ENCODE measurements around the gene POC5.
A peak's percentile ranks its signal among the peaks of the same experiment; 100 is the strongest.
"Not testable (repeated sequence)": the region's sequence is repeated elsewhere in the genome, so short reads cannot be mapped to it uniquely, and the experiment has no call there.

The POC5 gene, protein sequence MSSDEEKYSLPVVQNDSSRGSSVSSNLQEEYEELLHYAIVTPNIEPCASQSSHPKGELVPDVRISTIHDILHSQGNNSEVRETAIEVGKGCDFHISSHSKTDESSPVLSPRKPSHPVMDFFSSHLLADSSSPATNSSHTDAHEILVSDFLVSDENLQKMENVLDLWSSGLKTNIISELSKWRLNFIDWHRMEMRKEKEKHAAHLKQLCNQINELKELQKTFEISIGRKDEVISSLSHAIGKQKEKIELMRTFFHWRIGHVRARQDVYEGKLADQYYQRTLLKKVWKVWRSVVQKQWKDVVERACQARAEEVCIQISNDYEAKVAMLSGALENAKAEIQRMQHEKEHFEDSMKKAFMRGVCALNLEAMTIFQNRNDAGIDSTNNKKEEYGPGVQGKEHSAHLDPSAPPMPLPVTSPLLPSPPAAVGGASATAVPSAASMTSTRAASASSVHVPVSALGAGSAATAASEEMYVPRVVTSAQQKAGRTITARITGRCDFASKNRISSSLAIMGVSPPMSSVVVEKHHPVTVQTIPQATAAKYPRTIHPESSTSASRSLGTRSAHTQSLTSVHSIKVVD

DNA sequence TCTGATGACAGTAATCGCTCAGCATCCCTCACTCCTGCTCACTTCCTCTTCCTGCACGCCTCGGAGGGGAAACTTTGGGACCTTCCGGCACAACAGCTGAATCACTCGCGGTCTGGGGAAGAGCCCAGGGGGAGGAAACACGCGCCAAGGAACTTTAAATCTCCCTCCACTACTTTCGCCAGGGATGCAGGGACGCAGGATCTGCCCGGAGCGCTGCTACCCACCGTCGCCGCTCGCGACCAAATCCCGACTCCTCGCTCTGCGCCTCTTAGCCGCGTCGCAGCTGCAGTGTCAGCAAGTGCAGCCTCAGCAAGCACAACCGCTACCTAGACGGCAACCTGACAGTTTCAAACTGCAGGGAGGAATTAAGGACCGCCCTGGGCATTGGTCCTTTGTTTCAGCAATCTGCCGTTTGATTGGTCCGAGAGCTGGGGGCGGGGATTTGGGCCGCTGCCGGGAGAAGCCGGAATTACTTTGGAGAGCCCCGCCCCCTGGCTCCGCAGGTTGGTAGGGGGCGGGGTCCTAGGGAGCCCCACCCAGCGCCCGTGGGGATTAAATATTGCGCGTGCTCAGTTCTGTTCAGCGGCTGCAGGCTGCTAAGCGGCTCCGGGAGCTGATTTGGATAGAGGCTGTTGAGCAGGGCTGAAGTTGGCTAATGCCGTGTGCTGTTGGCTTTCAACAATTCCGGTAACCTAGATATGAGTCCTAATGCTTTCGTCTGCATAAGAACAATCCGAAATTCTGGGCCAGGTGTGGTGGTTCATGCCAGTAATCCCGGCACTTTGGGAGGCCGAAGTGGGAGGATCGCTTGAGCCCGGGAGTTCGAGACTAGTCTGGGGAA lies at the start of gene POC5:
POC5 (minus strand) TSS at position 356 of the 841 bp plus-strand sequence. CDS start 4,500 bp downstream, outside the sequence.
- peak; percentile 31 to 97 (median 92) for DNase-seq

DNA sequence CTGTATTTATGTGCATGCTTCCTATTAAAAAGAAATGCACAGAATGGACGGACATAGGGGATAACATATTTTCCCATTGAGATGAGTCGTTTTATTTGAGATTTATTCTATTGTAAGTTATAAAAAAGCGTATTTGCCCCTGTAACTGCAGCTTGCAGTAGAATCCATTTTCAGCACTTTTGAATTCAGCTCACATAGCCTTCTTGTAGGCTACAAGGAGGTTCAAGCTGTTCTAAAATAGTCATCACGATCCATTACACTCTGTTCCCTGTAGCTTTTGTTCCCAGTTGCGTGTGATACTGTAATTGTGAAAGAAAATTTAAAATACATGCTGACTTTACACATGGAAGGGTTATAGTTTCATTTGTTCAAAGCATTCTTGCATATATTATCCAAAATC lies 40.9 kb upstream of the POC5 start:
- DNase-seq: no peak

DNA sequence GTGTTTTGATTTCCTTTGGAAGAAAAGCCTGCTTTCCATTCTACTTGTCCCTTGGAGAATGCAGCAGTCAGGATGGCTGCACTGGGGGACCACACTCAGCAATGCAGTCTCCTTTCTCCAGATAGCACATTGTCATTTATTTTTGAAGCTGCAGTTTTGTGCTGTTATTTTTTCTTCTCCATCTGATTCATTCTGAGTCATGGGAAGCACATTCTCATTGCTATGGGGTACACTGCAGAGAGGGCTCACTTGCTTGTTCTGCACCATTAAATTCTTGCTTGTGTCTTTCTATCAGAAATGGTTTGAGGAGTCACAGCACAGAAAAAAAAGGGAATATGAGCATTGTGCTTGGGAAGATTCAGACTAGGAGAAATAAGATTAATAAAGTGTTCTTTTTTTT lies 39.7 kb upstream of the POC5 start:
- DNase-seq: no peak

DNA sequence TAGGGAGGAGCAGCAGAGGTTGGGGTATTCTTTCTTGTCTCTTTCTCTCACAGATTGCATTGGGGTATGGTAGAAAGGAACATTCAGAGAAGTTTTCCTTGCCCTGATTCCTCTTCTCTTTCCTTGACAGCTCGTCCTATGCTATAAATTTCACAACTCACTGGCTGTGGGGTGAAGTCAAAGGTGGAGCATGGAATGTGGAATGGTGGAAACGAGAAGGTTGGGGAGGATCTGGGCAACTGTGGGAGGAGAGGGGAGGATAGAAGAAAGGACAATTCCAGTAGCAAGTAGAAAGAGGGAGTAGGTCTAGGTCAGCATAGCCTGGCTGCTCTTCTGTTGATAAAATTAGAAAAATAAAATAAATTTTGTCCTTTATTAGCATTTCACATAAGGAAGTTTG lies 39.0 kb upstream of the POC5 start:
- no peak for DNase-seq

DNA sequence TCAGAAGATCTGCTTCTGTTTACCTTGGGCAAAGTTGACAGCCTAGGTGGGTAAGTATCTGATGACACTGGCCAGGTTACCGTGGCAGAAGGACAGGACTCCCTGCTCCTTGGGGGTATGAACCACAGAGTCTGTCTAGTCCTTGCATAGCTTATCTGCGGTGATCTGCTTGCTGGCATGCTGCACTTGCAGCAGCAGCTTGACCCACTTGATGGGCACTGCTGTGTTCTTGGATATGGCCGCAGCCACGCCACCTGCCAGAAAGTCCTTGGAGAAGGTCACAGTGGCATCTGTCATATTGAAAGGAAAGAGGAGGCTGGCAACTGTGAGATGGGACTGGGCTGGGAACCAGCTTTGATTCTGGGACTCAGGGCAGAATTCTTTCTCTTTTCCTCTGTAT lies 35.9 kb upstream of the POC5 start:
- no peak for DNase-seq

DNA sequence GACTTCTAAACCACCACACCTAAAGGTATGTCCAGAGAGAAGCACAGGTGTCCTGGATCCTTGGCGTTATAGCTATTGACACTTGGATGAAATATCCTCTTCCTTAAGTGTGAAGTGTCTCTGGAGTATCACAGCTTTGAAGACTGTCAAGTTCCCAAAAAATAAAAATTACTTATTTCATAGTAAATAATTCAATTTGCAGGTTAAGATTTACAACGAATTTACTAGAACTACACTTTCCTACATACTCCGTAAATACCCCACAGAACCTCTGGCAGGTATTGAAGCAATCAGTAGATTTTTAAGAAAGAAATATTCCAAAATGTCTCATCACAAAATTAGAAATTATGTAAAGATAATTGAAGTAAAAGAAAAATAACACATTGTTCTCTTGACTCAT lies 27.1 kb upstream of the POC5 start:
- no peak for DNase-seq

DNA sequence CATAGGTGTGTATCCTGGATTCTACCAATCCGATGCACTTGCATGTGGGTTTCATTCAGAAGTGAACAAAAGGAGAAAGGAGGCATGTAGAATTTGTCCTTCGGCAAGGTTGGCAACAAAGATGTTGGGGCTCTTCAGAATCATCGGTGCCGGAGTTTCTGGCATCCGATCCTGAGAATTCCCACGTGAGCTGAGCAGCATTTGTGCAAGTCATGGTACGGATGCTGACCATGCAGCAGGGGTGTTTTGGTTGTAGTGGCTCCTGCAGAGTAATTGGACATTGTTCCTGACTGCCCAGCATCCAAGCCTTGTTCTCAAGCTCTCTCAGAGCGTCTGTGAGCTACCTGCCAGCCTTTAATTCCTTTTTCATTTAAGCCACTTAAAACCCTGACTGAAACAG lies 19.0 kb upstream of the POC5 start:
- no peak for DNase-seq

DNA sequence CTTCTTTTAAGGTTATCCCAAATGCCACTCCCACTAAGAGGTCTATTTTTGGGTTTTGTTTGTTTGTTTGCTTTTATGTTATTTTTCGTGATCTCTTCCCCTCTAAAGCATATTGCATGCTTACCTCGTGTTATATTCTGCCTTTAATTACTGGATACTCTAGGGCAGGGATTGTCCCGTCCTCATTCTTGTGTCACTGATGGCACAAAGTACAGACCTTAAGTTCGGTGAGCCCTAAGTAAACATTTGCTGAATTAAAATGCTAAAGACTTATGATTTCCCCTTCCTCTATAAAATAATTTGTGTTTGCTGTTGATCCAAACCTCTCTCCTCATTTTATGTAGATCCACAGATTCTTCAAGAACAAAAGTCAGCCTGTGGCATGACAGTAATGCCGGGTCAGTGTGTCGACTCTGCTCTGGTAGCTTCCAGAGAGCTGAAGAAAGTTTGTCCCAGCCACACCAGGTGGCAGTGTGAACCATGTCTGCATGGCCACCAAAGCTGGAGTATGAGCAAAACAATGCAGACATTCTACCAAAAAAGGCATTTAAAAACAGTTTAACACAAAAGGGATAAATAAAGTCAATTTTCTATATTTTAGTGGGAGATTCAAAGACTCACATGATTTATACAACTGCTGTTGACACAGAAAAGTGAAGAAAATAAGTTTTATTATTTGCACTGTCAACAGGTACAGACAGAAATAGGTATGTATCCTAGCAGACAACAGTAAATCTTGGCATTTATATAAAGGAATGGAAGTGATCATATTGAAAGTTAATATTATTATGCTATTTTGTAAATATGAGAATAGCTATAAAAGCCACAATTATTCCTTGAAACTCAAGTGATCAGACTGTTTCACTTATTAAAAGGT lies 17.9 kb upstream of the POC5 start:
- peak in 41 of 56 donors; percentile 1 to 70 (median 28) for DNase-seq

DNA sequence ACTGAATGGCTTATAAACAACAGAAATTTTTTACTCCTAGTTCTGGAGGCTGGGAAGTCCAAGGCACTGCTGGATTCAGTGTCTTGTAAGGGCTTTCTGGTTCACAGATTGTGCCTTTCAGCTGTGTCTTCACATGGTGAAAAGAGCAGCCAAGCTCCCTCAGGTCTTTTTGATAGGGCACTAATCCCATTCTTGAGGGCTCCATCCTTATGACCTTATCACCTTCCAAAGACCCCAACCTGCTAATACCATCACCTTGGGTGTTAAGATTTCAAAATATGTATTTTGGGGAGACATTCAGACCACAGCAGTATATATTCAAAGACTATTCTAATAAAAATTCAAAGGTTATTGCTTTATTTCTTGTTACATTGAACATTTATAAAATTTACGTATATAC lies 16.5 kb upstream of the POC5 start:
- DNase-seq: no peak

DNA sequence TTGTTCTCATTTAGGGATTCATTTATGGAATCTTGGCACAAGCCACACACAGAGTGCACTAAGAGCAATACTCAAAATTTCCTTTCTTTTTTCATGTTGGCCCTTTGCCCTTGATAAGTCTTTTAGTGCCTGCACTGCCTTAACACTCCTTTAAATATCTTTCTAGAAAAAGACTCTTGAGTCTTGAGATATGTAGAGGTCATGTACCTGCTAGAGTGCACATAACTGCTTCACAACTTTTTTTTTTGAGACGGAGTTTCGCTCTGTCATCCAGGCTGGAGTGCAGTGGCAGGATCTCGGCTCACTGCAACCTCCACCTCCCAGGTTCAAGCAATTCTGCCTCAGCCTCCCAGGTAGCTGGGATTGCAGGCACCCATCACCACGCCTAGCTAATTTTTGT lies 14.3 kb upstream of the POC5 start:
- not testable (repeated sequence) for DNase-seq

DNA sequence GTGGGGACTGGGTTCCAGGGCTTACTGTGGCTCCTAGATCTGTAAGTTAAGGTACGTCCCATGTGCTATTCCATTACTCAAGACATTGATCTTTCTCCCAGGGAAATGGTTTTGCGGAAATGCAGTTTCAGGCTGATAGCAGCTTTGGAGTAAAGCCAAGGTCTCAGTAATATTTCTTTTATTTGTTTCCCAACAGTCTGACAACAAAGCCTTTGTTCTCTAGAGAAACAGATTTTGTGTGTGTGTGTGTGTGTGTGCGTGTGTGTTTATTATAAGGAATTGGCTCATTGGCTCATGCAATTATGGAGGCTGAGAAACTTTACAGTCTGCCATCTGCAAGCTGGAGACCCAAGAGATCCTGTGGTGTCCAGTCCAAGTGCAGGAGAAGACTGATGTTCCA lies 12.1 kb upstream of the POC5 start:
- peak in 6 of 56 donors; percentile 6 to 34 (median 8) for DNase-seq

DNA sequence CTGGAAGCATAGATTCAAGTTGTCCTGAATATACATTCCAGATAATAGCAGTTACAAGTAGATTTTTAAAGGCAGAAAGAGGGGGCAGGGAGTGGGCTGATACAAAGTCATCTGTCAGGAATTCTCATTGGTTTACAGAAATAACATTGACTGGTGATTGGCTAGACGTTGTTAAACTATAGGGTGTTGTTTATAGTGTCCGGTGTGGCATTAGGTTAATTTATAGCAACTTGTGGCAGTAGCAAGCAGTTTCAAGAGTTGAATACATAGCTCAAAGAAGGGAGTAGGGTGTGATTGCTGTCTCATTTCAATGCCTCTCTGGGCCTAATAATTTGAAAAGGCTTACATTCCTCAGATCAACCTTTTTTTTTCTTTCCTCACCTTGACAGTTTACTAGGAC lies 10.7 kb upstream of the POC5 start:
- DNase-seq: no peak

DNA sequence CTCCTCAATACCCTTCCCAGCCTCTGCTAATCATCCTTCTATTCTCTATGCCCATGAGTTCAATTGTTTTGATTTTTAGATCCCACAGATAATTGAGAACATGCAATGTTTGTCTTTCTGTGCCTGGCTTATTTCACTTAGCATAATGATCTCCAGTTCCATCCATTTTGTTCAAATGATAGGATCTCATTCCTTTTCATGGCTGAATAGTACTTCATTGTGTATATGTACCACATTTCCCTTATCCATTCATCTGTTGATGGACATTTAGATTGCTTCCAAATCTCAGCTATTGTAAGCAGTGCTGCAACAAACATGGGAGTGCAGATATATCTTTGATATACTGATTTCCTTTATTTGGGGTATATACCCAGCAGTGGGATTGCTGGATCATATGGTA lies 9.0 kb upstream of the POC5 start:
- DNase-seq: not testable (repeated sequence)

DNA sequence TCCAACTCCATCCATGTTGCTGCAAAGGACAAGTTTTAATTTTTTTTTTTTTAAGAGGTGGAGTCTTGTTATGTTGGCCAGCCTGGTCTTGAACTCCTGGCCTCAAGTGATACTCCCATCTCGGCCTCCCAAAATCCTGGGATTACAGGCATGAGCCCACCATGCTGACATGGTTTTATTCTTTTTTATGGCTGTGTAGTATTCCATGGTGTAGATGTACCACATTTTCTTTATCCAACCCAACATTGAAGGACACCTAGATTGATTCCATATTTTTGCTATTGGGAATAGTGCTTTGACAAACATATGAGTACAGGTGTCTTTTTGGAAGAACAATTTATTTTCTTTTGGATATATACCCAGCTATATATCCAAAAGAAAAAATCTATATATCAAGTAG lies 6.1 kb upstream of the POC5 start:
- DNase-seq: no peak

DNA sequence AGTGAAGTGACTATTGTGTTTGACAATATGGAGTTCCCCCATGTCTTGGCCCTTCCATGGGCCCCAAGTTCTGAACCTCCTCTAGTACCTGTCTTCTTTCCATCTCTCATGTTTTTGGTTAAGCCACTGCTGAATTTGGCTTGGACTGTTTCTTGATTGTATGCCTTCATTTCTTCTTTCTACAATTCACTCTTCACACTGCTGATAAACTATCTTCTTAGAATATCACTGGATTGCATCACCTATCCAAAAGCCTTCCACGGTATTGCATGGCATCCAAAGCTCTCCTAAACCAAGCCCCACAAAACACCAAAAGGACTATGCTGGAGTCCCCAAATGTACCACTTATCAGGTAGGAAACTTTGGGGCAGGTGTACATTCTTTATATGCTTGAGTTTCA lies 4.3 kb upstream of the POC5 start:
- no peak for DNase-seq

DNA sequence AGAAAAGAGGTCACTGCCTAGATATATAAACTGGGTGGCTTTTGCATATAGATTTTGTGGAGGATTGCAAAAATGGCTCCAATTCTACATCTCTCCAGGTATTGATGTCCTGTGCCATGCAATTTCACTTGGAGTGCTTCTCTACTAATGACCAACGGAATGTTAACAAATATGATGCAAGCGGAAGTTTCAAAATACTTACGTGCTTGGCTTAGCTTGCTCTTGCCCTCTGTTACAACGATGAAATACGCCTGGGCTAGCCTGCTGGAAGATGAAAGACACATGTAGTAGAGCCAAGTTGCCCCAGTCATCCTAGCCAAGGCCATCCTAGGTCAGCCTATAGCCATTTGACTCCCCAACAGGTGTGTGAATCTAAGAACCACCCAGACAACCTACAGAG lies 3.6 kb upstream of the POC5 start:
- no peak for DNase-seq

DNA sequence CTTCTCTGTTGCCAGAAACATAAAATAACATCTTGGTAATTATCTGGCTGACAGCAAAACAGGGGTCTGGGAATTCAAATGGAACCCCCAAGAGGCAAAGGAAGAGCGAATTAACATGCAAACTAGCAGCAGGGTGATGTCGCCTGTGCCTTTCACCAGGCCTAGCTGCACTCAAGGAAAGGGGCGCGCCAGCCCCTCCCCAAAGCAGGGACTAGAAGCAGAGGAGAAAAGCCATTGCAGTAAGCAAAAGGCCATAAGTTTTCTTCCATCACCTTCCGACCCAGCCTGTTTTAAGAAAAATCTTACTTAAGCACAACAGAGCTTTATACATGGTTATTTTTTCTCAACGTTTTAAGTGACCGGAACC lies 539 bp downstream of the POC5 start:
- peak in 2 of 56 donors; percentile 21 to 31 for DNase-seq

DNA sequence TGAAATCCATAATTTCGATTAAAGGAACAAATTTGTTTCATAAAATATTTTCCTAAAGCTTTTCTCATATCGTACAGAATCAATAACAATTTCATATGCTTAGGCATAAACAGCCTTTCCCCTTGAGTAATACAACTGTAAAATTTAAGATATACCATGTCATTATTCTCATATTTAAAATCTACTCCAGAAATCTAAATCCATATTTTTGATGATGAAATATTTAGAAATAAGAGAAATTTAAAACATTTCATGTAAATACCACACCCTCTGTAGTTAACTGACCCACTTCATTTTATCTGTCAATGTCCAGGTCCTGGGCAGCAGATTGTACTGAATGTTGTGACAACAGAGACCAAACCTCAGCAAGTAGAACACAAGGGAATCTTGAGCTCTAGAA lies 5.1 kb downstream of the POC5 start:
- no peak for DNase-seq

DNA sequence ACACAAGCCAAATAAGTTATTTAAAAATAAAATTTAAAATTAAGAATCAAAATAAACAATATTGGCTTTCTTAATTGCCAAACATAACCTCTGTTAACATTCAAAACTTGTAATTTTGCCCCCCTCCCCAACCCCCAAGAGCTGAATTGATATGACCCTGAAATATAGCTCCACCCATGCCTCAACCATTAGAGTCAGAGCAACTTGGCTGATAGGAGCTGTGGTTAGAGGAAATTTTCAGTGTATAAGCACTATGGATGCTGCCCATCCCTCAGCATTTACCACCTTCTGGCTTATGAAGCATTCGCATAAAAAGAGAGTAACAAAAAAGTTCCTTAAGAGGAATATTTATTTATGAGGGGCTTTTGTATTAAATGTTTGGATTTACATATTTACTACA lies 6.1 kb downstream of the POC5 start:
- DNase-seq: no peak

DNA sequence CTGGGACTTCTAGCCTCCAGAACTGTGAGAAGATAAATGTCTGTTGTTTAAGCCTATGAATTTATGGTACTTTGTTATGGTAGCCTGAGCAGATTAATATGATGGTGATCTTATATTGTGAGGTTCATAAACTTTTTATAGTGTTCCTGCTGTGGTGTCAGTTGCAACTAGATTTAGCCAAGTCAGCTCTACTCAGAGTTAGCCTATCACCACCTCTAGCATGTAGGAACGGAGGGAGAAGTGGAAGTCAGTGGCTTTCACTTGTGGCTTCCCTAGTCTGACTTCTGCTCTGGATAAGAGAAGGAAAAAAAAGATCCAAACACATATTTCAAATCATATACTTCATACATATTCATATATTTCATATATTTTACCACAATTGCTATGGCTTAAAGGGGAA lies 6.6 kb downstream of the POC5 start:
- DNase-seq: no peak

DNA sequence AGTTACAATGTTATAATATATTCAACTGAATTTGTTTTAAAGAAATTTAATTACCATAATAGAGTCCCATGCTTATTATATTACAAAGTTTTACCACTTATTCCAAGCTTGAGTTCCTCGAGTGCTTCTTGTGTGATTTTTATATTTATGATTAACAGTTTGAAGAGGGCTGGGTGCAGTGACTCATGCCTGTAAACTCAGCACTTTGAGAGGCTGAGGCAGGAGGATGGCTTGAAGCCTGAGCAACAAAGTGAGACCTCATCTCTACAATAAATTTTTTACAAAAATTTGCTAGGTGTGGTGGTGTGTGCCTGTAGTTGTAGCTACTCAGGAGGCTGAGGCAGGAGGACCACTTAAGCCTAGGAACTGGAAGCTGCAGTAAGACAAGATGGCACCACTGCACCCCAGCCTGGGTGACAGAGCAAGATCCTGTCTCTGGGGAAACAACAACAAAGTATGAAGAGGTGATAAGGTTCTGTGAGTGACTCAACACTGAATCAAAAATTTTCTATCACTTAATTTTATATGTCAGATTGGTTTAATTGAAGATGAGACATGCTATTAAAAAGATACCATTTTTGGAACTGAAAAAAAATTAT lies 9.2 kb downstream of the POC5 start:
- DNase-seq: no peak

Data from nucleus accumbens (tissue), 56 donors.